ENCODE measurements around the gene FUZ.

FUZ gene

DNA sequence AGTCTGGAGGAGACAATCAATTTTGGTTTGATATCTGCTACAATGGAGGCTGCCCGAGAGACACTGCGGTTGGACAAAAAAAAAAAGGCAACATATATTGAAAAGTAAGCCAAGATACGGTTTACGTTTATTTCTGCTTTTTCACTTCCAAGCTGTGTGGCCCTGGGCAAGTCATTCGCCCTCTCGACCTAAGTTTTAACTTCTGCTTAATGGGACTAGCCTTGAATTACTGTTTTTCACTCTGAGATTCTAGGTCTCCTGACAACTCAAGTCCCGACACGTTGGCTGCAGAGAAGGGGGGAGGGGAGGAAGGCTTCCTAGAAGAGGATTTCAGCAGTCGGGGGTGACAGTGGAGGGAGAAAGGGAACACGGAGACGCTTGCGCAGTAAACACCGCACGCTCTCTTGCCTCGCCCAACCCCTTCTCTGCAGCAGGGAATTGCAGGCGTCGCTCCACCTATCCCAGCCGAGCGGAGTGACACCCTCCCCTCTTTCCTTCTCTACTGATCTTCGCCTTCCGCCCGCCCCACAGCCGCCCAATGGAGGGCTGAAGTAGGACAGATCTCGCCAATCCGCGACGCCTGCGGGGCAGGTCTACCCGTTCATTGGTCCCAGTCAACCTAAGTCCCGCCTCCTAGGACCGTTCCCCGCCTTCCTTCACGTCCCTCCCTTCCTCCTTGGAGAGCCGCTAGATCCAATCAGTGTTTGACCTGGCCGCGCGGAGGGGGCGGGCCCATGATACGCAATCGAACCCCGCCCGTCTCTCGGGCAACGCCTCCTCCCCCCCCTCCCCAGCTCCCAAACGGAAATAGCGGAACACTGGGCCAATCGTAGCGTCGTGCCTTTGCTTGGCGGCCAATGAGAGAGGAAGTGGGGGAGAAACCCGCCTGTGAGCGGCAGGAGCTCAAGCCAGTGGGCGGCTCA, 46.8 kb downstream of the FUZ start:
- DNase-seq, result peak; percentile 98 to 100 (median 100)
- intact Hi-C loops (cut with DNase I), result loop anchor here (5.0 kb wide), 1 partner anchor 36 kb away; no protein-coding TSS in a partner anchor

GRCh38 chr19:49764341-49764740, 48.8 kb downstream of the FUZ start:
- no peak for DNase-seq
- intact Hi-C loops (cut with DNase I), result no loop called here

GRCh38 chr19:49763230-49763629, 49.9 kb downstream of the FUZ start, which contains the start of gene TSKS:
Gene TSKS (minus strand): TSS chr19:49763306. CDS start chr19:49763247, 59 bp downstream.
- intact Hi-C loops (cut with DNase I), result no loop called here

GRCh38 chr19:49761625-49762311, 51.3 kb downstream of the FUZ start:
- intact Hi-C loops (cut with DNase I), result no loop called here
- peak in 1 of 10 donors; percentile 41 for DNase-seq

More at GRCh38 chr19:49763230-49763629, 49.9 kb downstream of the FUZ start, which contains the start of gene TSKS:
- DNase-seq, result no peak

DNA sequence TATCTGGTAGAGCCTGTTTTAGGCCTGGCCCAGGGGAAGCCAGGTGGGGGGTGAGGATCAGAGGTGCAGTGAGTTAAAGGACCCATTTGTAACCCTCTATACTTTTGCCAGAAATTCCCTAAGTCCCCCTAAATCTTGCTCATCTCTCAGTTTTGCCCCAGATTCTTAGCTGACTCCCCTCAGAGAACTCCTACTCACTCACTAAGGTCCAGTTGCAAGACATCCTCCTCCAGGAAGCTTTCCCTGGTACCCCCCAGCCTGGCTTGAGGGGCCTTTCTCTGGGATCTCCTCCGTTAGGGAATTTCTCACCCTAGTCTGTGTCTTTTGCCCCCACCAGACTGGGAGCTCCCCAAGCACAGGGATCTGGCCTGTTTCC, 51.9 kb downstream of the FUZ start:
- DNase-seq, result peak in 1 of 10 donors; percentile 5
- intact Hi-C loops (cut with DNase I), result no loop called here

GRCh38 chr19:49758292-49758691, 54.8 kb downstream of the FUZ start:
- peak in 7 of 10 donors; percentile 9 to 83 (median 37) for DNase-seq
- intact Hi-C loops (cut with DNase I), result no loop called here
